GM18499 (cell line): ENCODE results near the gene CLTB.

ENCODE experiments used
- ATAC-seq: cut with Tn5 transposase; IDR thresholded peaks from one replicate; pipeline ENCODE4 v1.9.1; 2021; ENCODE audit warnings: moderate number of reproducible peaks; ENCODE audit not compliant: insufficient read depth, unreplicated experiment

Gene CLTB

GRCh38 chr5:176406436-176407052 lies 9.8 kb downstream of the CLTB start:
- ATAC-seq = no peak

GRCh38 chr5:176405656-176406435 lies 10.5 kb downstream of the CLTB start:
- no peak for ATAC-seq

GRCh38 chr5:176401281-176402205 lies 14.8 kb downstream of the CLTB start:
- ATAC-seq = no peak

- no peak for ATAC-seq
Observed at GRCh38 chr5:176400382-176401156, 15.8 kb downstream of the CLTB start.

- ATAC-seq = no peak
Observed at GRCh38 chr5:176397736-176398420, 18.5 kb downstream of the CLTB start.

GRCh38 chr5:176396330-176396729 lies 20.0 kb downstream of the CLTB start:
- no peak for ATAC-seq

- no peak for ATAC-seq
Observed at GRCh38 chr5:176394881-176395675, 21.3 kb downstream of the CLTB start.

GRCh38 chr5:176394096-176394495 lies 22.2 kb downstream of the CLTB start:
- no peak for ATAC-seq

- no peak for ATAC-seq
Observed at GRCh38 chr5:176392526-176392925, 23.8 kb downstream of the CLTB start.

GRCh38 chr5:176391999-176392398 lies 24.3 kb downstream of the CLTB start:
- no peak for ATAC-seq

- no peak for ATAC-seq
Observed at GRCh38 chr5:176391479-176391878, 24.9 kb downstream of the CLTB start.

- peak; percentile 18 for ATAC-seq
Observed at GRCh38 chr5:176389135-176390123, 26.9 kb downstream of the CLTB start.

- ATAC-seq = peak; percentile 73
Observed at GRCh38 chr5:176388444-176389134, 27.8 kb downstream of the CLTB start, which contains the start of the genes HIGD2A and NOP16. Gene HIGD2A (plus strand): TSS chr5:176388751. CDS start chr5:176388820, 69 bp downstream. Gene NOP16 (minus strand): TSS chr5:176388598. CDS start chr5:176388539, 59 bp downstream.

- no peak for ATAC-seq
Observed at GRCh38 chr5:176388003-176388443, 28.3 kb downstream of the CLTB start.

GRCh38 chr5:176387384-176387925 lies 28.9 kb downstream of the CLTB start:
- ATAC-seq = no peak

- ATAC-seq = no peak
Observed at GRCh38 chr5:176386491-176386890, 29.8 kb downstream of the CLTB start.
